ENCODE results near the gene M1AP.

Gene M1AP

GRCh38 chr2:74585406-74586185 is 62.5 kb downstream of the M1AP start:
- TF ChIP-seq PAX5 (IDR thresholded peaks at IDR 0.05; ENCODE audit: insufficient read depth, low read length, severe bottlenecking) (no peak), TAF1 (IDR thresholded peaks at IDR 0.05; ENCODE audit: low read depth, low read length) (no peak), POU2F2 (IDR thresholded peaks at IDR 0.05; ENCODE audit: low read depth, low read length) (no peak), POLR2AphosphoS5 (IDR thresholded peaks at IDR 0.05; ENCODE audit: low read depth, low read length) (no peak), SPI1 (IDR thresholded peaks at IDR 0.05; ENCODE audit: low read depth, low read length) (no peak), POLR2A (IDR thresholded peaks at IDR 0.05; ENCODE audit: low read depth, low read length) (no peak)
- peak; percentile 75 for FAIRE-seq
- no peak for DNase-seq (ENCODE audit: insufficient read length, low spot score)

GRCh38 chr2:74584088-74584645 is 64.0 kb downstream of the M1AP start:
- no peak for DNase-seq (ENCODE audit: insufficient read length, low spot score)
- TF ChIP-seq SPI1 (IDR thresholded peaks at IDR 0.05; ENCODE audit: low read depth, low read length) (no peak), POLR2AphosphoS5 (IDR thresholded peaks at IDR 0.05; ENCODE audit: low read depth, low read length) (no peak), POU2F2 (IDR thresholded peaks at IDR 0.05; ENCODE audit: low read depth, low read length) (no peak), PAX5 (IDR thresholded peaks at IDR 0.05; ENCODE audit: insufficient read depth, low read length, severe bottlenecking) (no peak), POLR2A (IDR thresholded peaks at IDR 0.05; ENCODE audit: low read depth, low read length) (no peak), TAF1 (IDR thresholded peaks at IDR 0.05; ENCODE audit: low read depth, low read length) (no peak)
- FAIRE-seq, result peak; percentile 87

GRCh38 chr2:74583504-74583903 is 64.6 kb downstream of the M1AP start:
- DNase-seq (ENCODE audit: insufficient read length, low spot score) (no peak), FAIRE-seq (no peak)

GRCh38 chr2:74582184-74582583 is 65.9 kb downstream of the M1AP start:
- DNase-seq (ENCODE audit: insufficient read length, low spot score) (no peak), FAIRE-seq (no peak)
- no peak for TF ChIP-seq TAF1 (IDR thresholded peaks at IDR 0.05; ENCODE audit: low read depth, low read length)

More at GRCh38 chr2:74583504-74583903, 64.6 kb downstream of the M1AP start:
- TF ChIP-seq PAX5 (IDR thresholded peaks at IDR 0.05; ENCODE audit: insufficient read depth, low read length, severe bottlenecking), result no peak
- TF ChIP-seq POU2F2 (IDR thresholded peaks at IDR 0.05; ENCODE audit: low read depth, low read length), result no peak
- no peak for TF ChIP-seq SPI1 (IDR thresholded peaks at IDR 0.05; ENCODE audit: low read depth, low read length)
- TF ChIP-seq POLR2AphosphoS5 (IDR thresholded peaks at IDR 0.05; ENCODE audit: low read depth, low read length), result no peak

GRCh38 chr2:74581463-74581862 is 66.7 kb downstream of the M1AP start:
- no peak for DNase-seq (ENCODE audit: insufficient read length, low spot score)
- FAIRE-seq, result no peak
- TF ChIP-seq POLR2AphosphoS5 (IDR thresholded peaks at IDR 0.05; ENCODE audit: low read depth, low read length) (no peak), SPI1 (IDR thresholded peaks at IDR 0.05; ENCODE audit: low read depth, low read length) (no peak), PAX5 (IDR thresholded peaks at IDR 0.05; ENCODE audit: insufficient read depth, low read length, severe bottlenecking) (no peak), TAF1 (IDR thresholded peaks at IDR 0.05; ENCODE audit: low read depth, low read length) (no peak), POLR2A (IDR thresholded peaks at IDR 0.05; ENCODE audit: low read depth, low read length) (no peak), POU2F2 (IDR thresholded peaks at IDR 0.05; ENCODE audit: low read depth, low read length) (no peak)

- DNase-seq (ENCODE audit: insufficient read length, low spot score) (no peak), FAIRE-seq (peak; percentile 56)
- TF ChIP-seq POLR2AphosphoS5 (IDR thresholded peaks at IDR 0.05; ENCODE audit: low read depth, low read length) (no peak), POU2F2 (IDR thresholded peaks at IDR 0.05; ENCODE audit: low read depth, low read length) (no peak), POLR2A (IDR thresholded peaks at IDR 0.05; ENCODE audit: low read depth, low read length) (no peak), PAX5 (IDR thresholded peaks at IDR 0.05; ENCODE audit: insufficient read depth, low read length, severe bottlenecking) (no peak), SPI1 (IDR thresholded peaks at IDR 0.05; ENCODE audit: low read depth, low read length) (no peak), TAF1 (IDR thresholded peaks at IDR 0.05; ENCODE audit: low read depth, low read length) (no peak)
Observed at GRCh38 chr2:74578408-74578807, 69.7 kb downstream of the M1AP start.

- DNase-seq (ENCODE audit: insufficient read length, low spot score) (no peak), FAIRE-seq (peak; percentile 47)
- TF ChIP-seq SPI1 (IDR thresholded peaks at IDR 0.05; ENCODE audit: low read depth, low read length) (peak; percentile 60), TAF1 (IDR thresholded peaks at IDR 0.05; ENCODE audit: low read depth, low read length) (no peak), POLR2A (IDR thresholded peaks at IDR 0.05; ENCODE audit: low read depth, low read length) (no peak), PAX5 (IDR thresholded peaks at IDR 0.05; ENCODE audit: insufficient read depth, low read length, severe bottlenecking) (no peak), POLR2AphosphoS5 (IDR thresholded peaks at IDR 0.05; ENCODE audit: low read depth, low read length) (no peak), POU2F2 (IDR thresholded peaks at IDR 0.05; ENCODE audit: low read depth, low read length) (no peak)
Observed at GRCh38 chr2:74577448-74577847, 70.7 kb downstream of the M1AP start.

GRCh38 chr2:74576863-74577229 is 71.3 kb downstream of the M1AP start:
- DNase-seq (ENCODE audit: insufficient read length, low spot score) (no peak), FAIRE-seq (no peak)
- TF ChIP-seq SPI1 (IDR thresholded peaks at IDR 0.05; ENCODE audit: low read depth, low read length) (peak; percentile 68), POU2F2 (IDR thresholded peaks at IDR 0.05; ENCODE audit: low read depth, low read length) (no peak)

GRCh38 chr2:74576211-74576862 is 71.8 kb downstream of the M1AP start:
- no peak for FAIRE-seq
- no peak for DNase-seq (ENCODE audit: insufficient read length, low spot score)

GRCh38 chr2:74575320-74575719 is 72.8 kb downstream of the M1AP start:
- FAIRE-seq (no peak), DNase-seq (ENCODE audit: insufficient read length, low spot score) (no peak)
- TF ChIP-seq SPI1 (IDR thresholded peaks at IDR 0.05; ENCODE audit: low read depth, low read length) (no peak), POLR2AphosphoS5 (IDR thresholded peaks at IDR 0.05; ENCODE audit: low read depth, low read length) (no peak), TAF1 (IDR thresholded peaks at IDR 0.05; ENCODE audit: low read depth, low read length) (no peak), PAX5 (IDR thresholded peaks at IDR 0.05; ENCODE audit: insufficient read depth, low read length, severe bottlenecking) (no peak), POLR2A (IDR thresholded peaks at IDR 0.05; ENCODE audit: low read depth, low read length) (no peak), POU2F2 (IDR thresholded peaks at IDR 0.05; ENCODE audit: low read depth, low read length) (no peak)

More at GRCh38 chr2:74576211-74576862, 71.8 kb downstream of the M1AP start:
- TF ChIP-seq SPI1 (IDR thresholded peaks at IDR 0.05; ENCODE audit: low read depth, low read length), result no peak
- TF ChIP-seq TAF1 (IDR thresholded peaks at IDR 0.05; ENCODE audit: low read depth, low read length), result no peak

Measured in GM12891 (cell line).